Posterior cingulate gyrus (tissue), 11 donors: ENCODE measurements around the gene INPPL1.

Experiments used
- DNase-seq, 10 donors: peaks; one replicate each; pipeline versions ENCODE4 v3.0.0 to v3.0.0-alpha.2; 2020 to 2021; ENCODE audit warnings: mixed read lengths in 3 of 10
- intact Hi-C: fragments of 100-400 bp; cut with DNase I; formaldehyde crosslinking; loops from one replicate; pipeline ENCODE4 v1.15.1; 2023

INPPL1 gene

DNA sequence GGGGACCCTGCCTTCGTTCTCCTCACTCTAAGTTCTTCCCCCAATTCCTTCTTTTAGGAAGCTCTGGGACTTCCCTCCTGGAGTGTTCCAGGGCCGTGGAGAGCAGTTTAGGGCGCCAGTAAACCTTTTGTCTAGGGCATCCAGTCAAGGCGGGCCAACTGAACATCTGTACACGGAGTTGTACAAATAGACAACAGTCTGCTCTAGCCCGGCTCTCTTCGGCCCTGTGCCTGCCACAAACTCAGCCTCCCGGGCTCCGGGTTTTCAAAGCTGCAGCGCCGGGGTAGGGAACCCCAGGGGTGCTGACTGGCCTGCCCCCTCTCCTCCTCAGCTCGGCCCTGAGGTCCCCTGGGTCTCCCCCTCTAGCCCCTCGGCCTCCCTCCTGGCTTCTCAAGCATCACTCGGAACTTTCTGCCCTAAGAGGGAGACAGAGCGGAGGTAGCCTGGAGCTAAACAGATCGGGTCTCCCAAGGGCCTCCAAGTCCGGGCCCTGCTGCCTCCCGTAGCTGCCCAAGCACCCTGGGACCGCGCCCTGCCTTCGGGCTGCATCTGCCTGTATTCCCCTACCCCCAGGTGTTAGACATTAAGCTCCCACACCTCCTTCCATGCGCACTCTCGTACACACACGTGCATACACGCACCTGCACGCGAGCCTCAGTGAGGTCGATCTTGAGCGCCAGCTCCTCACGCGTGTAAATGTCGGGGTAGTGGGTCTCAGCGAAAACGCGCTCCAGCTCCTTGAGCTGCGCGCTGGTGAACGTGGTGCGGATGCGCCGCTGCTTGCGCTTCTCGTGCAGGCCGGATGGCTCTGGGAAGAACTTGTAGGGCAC is 16.1 kb downstream of the INPPL1 start:
- DNase-seq: peak in 1 of 10 donors; percentile 75
- intact Hi-C loops: no loop called here

DNA sequence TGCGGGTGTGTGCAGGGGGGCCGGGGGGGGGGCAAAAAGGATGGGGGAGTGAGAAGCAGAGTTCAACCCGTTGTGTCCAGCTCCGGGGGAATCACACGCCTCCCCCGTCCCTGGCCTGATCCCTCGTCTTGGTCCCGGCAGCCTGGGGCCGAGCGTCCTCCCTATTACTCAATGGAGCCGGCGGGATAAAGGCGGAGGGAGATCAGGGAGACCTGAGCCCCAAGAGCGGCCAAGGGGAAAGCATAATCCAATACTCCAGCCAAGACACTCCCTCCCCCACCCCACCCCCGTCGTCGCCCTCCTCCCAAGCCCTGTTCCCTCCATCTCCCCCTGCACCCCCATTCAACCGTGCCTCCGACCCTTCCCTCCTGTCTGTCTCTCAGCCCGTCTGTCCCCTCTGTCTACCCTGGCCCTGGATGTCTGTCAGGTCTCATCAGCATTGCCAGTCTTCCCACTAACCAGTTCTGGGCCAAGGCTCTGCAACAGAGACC is 16.8 kb downstream of the INPPL1 start:
- intact Hi-C loops: no loop called here
- DNase-seq: peak in 1 of 10 donors; percentile 59

DNA sequence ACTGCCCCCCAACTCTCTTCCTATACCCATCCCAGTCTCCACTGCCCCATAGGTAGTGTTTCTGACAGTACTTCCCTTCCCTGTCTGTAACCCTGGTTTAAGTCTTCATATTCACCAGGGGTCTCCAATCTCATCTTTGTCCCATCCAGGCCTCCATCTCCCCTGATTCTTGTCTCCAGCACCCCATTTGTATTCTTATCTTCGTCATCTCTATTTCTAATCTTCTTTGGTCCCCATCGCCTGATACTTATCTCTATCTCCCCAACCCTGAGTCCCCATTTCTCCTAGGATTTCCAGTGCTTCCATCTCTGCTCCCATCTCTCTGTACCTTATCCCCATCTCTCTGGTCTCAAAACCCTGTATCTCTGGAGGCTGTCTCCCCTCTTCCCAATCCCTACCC is 17.6 kb downstream of the INPPL1 start:
- DNase-seq: no peak
- intact Hi-C loops: no loop called here

DNA sequence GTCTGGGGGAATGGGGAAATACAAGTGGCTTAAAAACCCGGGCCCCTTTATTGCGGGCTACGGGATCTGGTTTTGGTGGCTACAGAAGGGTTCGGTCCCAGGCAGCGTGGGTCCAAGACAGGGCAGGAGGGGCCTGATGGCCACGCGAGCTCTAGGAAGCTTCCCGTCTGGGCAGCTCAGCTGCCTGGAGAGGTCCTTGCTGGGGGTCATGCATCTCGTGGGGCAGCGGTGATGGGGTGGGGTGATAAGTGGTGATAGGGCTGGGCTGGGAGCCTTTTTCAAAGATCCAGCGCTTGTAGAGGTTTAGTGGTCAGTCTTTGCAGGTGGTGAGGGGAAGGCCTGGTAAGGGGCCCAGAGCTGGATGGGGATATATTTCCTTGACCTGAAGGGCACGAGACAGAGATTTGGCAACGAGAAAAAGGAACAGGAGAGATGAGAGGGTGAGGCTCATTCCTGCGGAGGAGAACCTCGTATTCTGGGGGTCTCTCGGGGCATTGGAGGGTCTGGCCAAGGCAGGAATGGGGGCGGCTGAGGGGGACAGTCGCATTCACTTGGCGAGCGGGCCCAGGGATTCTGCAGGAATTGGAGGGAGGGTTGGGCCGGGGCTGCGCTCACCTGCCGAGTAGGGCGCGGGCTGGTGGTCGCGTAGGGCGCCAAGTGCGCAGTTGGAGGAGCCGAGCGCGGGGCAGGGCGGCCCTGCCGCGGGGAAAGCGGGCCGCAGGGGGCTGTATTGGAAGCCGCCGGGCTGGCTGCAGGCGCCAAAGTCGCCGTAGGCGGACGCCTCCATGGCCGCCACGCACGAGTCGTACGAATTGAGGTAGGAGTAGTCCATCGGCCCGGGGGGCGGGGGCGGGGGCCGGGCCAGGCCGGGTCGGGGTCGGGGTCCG is 18.8 kb downstream of the INPPL1 start:
- intact Hi-C loops: no loop called here
- peak in 1 of 10 donors; percentile 35 for DNase-seq

DNA sequence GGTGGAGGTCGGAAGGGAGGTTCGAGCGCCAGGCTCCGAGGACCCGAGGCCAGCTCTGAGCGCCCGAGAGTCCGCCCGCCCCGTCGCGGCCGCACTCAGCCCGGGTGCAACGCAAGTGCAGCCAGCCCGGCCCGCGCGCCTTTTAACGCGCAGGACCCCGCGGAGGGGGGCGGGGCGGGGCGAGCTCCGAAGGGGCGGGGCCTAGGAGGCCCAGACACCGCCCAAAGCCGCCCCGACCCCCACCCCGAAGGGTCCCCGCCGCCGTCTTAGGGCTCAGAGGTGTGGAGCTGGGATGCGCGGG is 19.4 kb downstream of the INPPL1 start, which contains the start of gene PHOX2A:
Gene PHOX2A (minus strand): TSS at position 117 of the 301 bp plus-strand sequence. CDS start 172 bp downstream, outside the sequence.
- intact Hi-C loops: no loop called here
- DNase-seq: peak in 1 of 10 donors; percentile 21

DNA sequence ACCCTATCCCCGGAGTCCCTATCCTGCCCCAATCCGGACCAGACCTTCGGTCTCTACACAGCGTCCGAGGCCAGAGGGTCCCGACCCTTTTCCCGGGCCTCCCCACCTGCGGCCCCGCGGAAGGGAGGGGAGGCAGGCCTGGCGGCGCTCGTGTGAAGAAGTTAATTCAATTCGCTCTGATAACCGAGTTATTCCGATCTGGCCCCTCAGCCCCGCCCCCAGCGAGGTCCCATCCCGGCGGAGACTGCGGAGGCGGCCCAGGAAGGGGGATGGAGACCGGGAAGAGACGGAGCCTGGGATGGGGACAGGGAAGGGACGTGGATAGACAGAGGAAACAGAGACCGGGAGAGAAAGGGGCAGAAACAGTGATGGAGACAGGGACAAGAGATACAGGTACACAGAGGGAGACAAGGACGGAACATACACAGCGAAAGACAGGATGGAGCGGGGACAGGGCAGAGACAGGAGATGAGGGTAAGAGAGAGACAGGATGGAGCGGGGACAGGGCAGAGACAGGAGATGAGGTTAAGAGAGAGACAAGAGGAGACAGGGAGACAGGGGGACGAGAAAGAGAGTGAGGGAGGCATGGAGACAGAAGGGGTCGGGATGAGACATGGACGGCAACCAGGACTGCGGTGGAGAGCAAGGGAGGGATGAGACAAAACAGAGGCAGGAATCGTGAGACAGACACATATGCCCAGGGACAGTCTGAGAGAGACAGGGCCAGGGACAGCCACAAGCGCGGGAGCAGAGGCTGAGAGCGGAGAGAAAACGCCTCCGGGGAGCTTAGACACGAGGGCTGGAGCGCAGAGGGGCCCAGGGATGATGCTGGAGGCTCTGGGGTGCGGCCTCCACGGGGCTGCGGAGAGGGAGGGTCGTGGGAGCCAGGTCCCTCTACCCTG is 20.0 kb downstream of the INPPL1 start:
- intact Hi-C loops: no loop called here
- DNase-seq: peak in 1 of 10 donors; percentile 47

DNA sequence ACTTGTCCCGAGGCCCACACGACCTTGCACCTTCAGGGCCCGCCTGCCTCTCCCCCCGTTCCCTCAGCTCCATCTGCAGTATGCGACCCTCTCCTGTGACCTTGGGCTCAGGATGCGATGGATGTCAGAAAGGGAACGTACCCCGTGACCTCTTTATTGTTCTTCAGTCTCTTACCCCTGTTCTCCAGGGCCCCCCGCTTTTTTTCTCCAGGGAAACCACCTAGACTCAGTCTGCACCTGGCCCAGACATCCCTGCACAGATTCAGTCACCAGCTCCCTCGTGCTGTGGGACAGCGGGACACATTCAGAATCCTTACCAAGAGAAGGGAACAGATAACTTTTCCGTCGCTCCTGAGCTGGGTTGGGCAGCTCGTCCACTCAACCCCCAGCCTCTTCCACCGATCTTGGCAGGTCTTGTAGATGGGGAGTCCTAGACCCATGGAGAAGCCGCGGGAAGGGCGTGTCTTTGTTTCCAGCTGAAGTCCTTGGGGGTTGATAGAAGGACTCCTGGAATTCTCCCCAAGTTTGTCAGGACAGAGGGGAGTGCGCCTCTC is 20.8 kb downstream of the INPPL1 start:
- intact Hi-C loops: no loop called here
- DNase-seq: peak in 1 of 10 donors; percentile 24

DNA sequence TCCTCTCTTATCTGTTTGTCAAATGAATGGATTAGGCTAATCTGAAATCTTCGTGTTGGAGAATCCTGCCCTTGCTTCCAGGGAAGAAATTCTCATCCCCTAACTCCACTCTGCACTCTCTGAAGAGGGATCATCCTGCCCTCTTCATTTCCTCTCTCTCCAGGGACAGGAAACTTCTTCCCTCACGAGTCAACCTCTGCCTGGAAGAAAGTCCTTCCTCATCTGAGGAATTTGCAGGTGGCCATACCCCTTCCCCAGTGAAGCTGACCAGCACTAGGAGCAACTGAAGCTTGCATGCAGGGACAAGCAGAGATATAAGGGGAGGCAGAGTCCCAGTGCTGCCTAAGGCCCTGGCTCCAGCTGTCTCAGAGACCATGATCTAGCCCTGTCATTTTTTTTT is 23.0 kb downstream of the INPPL1 start:
- intact Hi-C loops: no loop called here
- peak in 1 of 10 donors; percentile 15 for DNase-seq

DNA sequence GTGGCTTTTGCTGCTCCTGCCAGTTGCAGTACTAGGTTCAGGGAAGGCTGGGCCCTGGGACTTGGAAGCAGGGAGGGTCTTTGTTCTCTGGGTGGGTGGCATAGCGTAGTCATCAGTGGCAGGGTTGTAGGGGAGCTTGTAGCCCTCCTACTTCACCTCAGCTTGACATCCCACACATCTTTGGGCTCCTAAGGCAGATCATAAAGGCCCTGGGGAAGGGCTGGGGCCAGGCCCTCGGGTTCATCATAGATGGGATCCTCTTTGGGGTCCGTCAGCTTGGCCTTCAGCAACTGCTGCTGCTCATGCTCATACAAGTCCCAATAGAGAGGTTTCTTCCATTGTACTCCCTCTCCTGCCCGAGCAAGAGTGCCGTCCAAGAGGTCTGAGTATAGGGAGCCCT is 25.4 kb downstream of the INPPL1 start:
- intact Hi-C loops: no loop called here

DNA sequence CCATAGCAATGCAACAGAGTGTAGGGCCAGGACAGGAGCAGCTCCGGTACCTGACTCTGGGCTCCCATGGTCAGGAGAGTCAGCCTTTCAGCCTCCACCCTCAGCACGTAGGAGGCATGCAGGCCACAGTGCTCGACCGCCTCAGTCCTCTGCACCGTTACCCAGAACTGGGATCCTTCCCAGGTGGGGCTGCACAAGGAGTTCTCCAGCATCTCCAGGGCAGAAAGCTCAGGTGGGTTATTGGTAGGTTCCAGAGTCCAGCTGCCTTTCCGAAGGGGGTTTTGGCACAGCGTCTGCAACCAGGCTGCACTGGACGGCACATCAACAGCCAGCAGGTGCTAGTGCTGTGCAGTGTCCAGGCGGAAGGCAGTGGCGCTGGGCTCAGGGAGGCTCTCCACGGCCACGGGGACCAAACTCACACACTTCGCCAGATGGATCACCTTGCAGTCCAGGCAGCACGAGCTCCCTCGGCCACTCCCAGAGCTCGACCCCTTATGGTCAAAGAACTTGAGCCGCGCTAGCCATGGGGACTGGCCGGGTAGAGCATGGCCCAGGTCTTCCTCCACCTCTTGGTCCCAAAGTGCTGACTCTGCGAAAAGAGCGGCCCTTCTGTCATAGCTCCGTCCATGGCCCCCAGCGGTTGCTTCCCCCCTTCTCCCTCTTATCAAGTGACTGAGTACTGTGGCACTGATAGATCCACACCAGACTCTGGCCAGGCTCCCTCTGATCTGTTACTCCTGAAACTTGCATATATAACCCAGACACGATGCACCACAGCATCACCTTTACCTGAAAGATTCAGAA is 26.3 kb downstream of the INPPL1 start:
- DNase-seq: peak in 1 of 10 donors; percentile 27

More for the DNA sequence above, 25.4 kb downstream of the INPPL1 start:
- peak in 1 of 10 donors; percentile 35 for DNase-seq

DNA sequence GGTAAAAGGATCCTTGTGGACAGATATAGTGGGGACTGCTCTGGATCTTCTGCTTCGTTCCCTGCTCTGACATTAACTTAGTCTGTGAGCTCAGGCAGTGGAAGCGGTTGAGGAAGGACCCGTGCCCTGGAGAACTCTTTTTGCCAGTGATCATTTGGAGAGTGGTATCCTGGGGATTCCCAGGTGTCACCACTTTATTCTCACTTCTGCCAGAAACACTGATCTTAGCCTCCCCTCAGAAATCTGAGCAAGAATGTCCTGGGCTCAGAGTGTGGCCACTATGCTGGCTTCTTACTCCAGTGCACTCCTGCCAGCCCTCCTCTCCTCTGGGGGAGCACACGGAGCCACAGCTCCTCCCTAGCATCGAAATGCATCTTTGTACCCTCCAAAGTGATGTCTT is 27.0 kb downstream of the INPPL1 start:
- intact Hi-C loops: no loop called here
- no peak for DNase-seq

More for the DNA sequence above, 26.3 kb downstream of the INPPL1 start:
- intact Hi-C loops: no loop called here

DNA sequence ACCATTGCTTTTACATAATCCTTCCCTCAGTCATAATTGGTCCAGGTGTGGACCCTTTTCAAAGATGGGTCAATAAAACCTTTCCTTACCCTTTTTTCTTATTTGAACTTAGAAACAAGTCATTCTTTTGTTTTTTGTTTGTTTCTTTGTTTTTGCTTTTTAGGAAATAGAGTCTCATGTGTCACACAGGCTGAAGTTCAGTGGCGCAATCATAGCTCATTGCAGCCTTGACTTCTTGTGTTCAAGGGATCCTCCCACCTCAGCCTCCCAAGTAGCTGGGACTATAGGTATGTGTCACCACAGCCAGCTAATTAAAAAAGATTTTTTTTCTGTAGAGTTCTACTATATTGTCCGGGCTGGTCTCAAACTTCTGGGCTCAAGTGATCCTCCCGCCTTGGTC is 28.8 kb downstream of the INPPL1 start:
- intact Hi-C loops: no loop called here

DNA sequence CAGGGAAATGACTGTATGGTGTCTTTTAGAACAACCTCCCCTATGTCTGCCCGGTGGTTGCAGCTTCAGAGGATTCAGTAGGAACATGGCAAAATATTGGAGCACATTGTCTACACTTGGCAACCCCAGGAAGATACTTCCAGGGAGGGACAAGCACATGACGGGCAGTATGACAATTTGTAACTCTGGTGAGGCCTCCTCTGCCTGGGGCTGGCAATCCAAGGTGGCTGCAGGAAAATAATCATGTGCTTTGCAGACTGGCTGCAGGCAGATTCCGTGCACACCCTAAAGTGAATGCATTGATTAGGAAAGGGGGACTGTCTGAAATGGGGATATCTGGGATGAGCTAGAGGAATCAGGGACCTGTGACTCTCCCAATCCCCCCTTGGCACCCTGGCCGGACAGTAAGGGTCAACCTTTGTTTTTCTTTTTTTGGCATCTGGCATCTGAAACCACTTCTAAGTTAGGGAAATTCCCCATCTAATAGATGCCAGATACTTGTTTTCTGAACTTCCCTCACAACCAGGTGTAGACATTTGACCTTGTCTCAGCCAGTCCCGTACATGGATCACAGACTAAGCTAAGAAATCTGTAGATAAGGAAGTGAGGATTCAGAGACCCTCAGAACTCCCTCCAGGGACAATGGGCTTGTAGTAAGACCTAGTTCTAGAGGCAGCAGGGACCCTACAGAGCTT is 29.9 kb downstream of the INPPL1 start:
- intact Hi-C loops: no loop called here

More for the DNA sequence above, 28.8 kb downstream of the INPPL1 start:
- DNase-seq: no peak

DNA sequence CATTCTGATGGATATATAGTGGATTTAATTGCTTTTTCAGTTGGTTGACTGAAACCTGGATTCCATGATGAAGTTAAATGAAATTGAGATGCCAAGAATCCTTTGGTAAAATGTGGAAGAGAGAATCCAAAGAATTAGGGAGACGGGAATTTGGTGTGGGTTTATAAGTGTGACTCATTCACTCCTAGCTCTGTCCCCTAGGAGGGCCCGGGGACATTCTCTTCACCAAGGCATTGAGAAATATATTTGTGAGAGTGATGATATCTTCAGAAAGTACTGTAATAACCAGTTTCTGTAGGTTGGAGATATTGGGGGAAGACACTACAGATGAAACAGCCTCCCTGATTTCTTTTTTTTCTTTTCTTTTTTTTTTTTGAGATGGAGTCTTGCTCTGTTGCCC is 33.0 kb downstream of the INPPL1 start:
- intact Hi-C loops: no loop called here
- DNase-seq: no peak

More for the DNA sequence above, 29.9 kb downstream of the INPPL1 start:
- DNase-seq: peak in 1 of 10 donors; percentile 33

DNA sequence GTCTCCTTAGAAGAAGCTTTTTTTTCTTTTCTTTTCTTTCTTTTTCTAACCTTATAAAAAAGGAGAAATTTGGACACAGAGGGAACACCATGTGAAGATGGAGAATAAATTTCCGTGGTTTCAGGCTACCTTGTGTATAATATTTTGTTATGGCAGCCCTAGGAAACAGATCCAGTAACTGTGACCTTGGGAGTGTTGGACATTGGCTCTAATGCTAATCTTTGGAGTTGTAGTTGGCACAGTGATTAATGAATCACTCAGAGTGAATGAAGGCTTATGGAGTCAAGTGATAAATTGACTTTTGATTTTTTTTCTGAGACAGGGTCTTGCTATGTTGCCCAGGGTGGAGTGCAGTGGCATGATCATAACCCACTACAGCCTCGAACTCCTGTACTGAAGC is 34.9 kb downstream of the INPPL1 start:
- no peak for DNase-seq
- intact Hi-C loops: no loop called here

DNA sequence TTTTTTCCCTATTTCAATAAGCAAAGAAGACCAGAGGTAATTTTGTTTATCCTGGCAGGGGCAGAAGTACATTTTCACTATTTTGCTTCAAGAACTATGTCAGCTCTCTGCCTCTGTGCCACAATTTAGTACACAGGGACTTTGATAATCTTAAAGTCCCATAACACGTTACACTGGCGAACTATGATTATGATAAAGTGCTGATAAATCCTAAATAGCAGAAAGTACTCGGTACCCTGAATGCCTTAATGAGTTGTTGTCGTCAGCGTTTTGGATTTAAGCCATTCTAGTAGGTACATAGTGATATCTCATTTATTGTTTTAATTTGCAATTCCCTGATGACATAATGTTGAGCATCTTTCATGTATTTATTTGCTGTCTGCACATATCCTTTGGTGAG is 36.0 kb downstream of the INPPL1 start:
- no peak for DNase-seq
- intact Hi-C loops: no loop called here

DNA sequence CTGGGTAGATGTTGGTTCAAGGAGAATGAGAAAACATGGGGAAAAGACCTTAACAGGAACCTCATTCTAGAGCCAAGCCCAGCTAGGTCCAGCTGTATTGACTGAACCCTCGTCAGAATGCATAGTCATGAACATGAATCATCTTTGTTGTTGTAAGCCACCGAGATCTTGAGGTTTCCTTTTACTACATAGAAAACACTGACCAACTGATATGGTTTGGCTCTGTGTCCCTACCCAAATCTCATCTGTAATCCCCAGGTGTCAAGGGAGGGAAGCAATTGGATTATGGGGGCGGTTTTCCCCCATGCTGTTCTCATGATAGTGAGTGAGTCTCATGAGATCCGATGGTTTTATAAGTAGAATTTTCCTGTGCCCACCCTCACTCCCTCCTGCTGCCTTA is 38.8 kb downstream of the INPPL1 start:
- no peak for DNase-seq
- intact Hi-C loops: no loop called here

DNA sequence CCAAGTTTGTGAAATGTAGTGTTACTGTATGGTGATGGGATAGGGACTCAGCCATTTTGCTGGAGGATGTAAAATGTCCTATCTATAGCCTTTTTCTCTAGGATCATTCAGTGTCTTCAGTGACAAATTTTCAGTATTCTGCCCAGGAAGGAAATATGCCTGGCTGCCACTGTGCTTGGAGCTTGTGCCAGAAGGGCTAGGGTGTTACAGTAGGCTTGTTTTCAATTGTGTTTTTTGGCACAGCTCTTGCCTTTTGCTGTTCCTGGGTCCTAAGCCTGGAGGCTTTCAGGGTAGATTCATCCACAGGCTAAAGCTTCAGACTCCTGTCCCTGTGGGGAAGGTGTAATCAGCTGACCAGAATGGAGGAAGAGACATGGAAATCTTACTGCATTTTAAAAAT is 41.4 kb downstream of the INPPL1 start:
- no peak for DNase-seq
- intact Hi-C loops: no loop called here
